CD4-positive, alpha-beta T cell treated with Interleukin-6 at 100 ng/mL for 8 hours (primary cell): Measurements from ENCODE around the gene ANXA8L1.
"Not testable (repeated sequence)": the region's sequence is repeated elsewhere in the genome, so short reads cannot be mapped to it uniquely, and the experiment has no call there.

Experiments
- DNase-seq: peaks from one replicate; pipeline ENCODE4 v3.0.0-alpha.2; 2020; ENCODE audit warnings: mixed read lengths, low spot score

Gene ANXA8L1

GRCh38 chr10:46375406-46375805 is at the start of gene ANXA8L1:
TSS of gene ANXA8L1 (plus strand) at chr10:46375776. CDS start at chr10:46375852, 76 bp downstream.
- not testable (repeated sequence) for DNase-seq

GRCh38 chr10:46326066-46326465 is 49.5 kb upstream of the ANXA8L1 start:
- DNase-seq: no peak

- DNase-seq: no peak
Observed at GRCh38 chr10:46326971-46327370, 48.6 kb upstream of the ANXA8L1 start.

GRCh38 chr10:46327685-46328084 is 47.9 kb upstream of the ANXA8L1 start:
- DNase-seq: no peak

GRCh38 chr10:46328853-46329689 is 46.5 kb upstream of the ANXA8L1 start:
- no peak for DNase-seq

- no peak for DNase-seq
Observed at GRCh38 chr10:46329690-46330016, 45.9 kb upstream of the ANXA8L1 start.

- no peak for DNase-seq
Observed at GRCh38 chr10:46330894-46331293, 44.7 kb upstream of the ANXA8L1 start.

- not testable (repeated sequence) for DNase-seq
Observed at GRCh38 chr10:46365484-46365883, 10.1 kb upstream of the ANXA8L1 start.

- not testable (repeated sequence) for DNase-seq
Observed at GRCh38 chr10:46367209-46367608, 8.4 kb upstream of the ANXA8L1 start.

GRCh38 chr10:46367666-46368240 is 7.8 kb upstream of the ANXA8L1 start:
- DNase-seq: not testable (repeated sequence)

- DNase-seq: not testable (repeated sequence)
Observed at GRCh38 chr10:46368956-46369355, 6.6 kb upstream of the ANXA8L1 start.

GRCh38 chr10:46374410-46374809 is 1.2 kb upstream of the ANXA8L1 start:
- DNase-seq: not testable (repeated sequence)

- DNase-seq: not testable (repeated sequence)
Observed at GRCh38 chr10:46377022-46377421, 1.4 kb downstream of the ANXA8L1 start.

- not testable (repeated sequence) for DNase-seq
Observed at GRCh38 chr10:46377651-46378050, 2.1 kb downstream of the ANXA8L1 start.

GRCh38 chr10:46378108-46378507 is 2.5 kb downstream of the ANXA8L1 start:
- DNase-seq: not testable (repeated sequence)

GRCh38 chr10:46379233-46379848 is 3.8 kb downstream of the ANXA8L1 start:
- DNase-seq: not testable (repeated sequence)

GRCh38 chr10:46385858-46386257 is 10.3 kb downstream of the ANXA8L1 start:
- not testable (repeated sequence) for DNase-seq

- DNase-seq: not testable (repeated sequence)
Observed at GRCh38 chr10:46386694-46387093, 11.1 kb downstream of the ANXA8L1 start.

GRCh38 chr10:46387309-46387902 is 11.8 kb downstream of the ANXA8L1 start:
- not testable (repeated sequence) for DNase-seq

GRCh38 chr10:46391422-46391821 is 15.8 kb downstream of the ANXA8L1 start:
- not testable (repeated sequence) for DNase-seq

- DNase-seq: not testable (repeated sequence)
Observed at GRCh38 chr10:46396441-46397279, 21.1 kb downstream of the ANXA8L1 start.

GRCh38 chr10:46397767-46398166 is 22.2 kb downstream of the ANXA8L1 start:
- not testable (repeated sequence) for DNase-seq
